HG02884 (cell line): ENCODE measurements around the gene SLC16A3.
"Not testable (repeated sequence)": the region's sequence is repeated elsewhere in the genome, so short reads cannot be mapped to it uniquely, and the experiment has no call there.

Experiments used
- ATAC-seq: cut with Tn5 transposase; IDR thresholded peaks from one replicate; pipeline ENCODE4 v1.9.1; 2021; ENCODE audit warnings: mild to moderate bottlenecking, moderate library complexity; ENCODE audit not compliant: unreplicated experiment

The SLC16A3 gene

GRCh38 chr17:82259972-82260961, 31.4 kb downstream of the SLC16A3 start:
- not testable (repeated sequence) for ATAC-seq

- no peak for ATAC-seq
Measured at GRCh38 chr17:82262344-82262743, 33.5 kb downstream of the SLC16A3 start.

- ATAC-seq, result no peak
Measured at GRCh38 chr17:82263641-82264040, 34.8 kb downstream of the SLC16A3 start.

- no peak for ATAC-seq
Measured at GRCh38 chr17:82266142-82266541, 37.3 kb downstream of the SLC16A3 start.

GRCh38 chr17:82267575-82268379, 38.9 kb downstream of the SLC16A3 start:
- ATAC-seq, result no peak

- no peak for ATAC-seq
Measured at GRCh38 chr17:82269138-82269881, 40.5 kb downstream of the SLC16A3 start.

- ATAC-seq, result no peak
Measured at GRCh38 chr17:82269882-82270500, 41.1 kb downstream of the SLC16A3 start.

- no peak for ATAC-seq
Measured at GRCh38 chr17:82270651-82271050, 41.8 kb downstream of the SLC16A3 start.

- no peak for ATAC-seq
Measured at GRCh38 chr17:82271401-82271800, 42.6 kb downstream of the SLC16A3 start.

- no peak for ATAC-seq
Measured at GRCh38 chr17:82272495-82273326, 43.9 kb downstream of the SLC16A3 start.

GRCh38 chr17:82273327-82274133, 44.7 kb downstream of the SLC16A3 start, which contains the start of gene CSNK1D:
Gene CSNK1D, minus strand, starts transcription at chr17:82273700. Its CDS starts 319 bp downstream, at chr17:82273381.
- ATAC-seq, result peak; percentile 59

- no peak for ATAC-seq
Measured at GRCh38 chr17:82274134-82275020, 45.5 kb downstream of the SLC16A3 start.

GRCh38 chr17:82275326-82275725, 46.5 kb downstream of the SLC16A3 start:
- no peak for ATAC-seq

GRCh38 chr17:82276938-82277337, 48.1 kb downstream of the SLC16A3 start:
- no peak for ATAC-seq

GRCh38 chr17:82277851-82278250, 49.0 kb downstream of the SLC16A3 start:
- no peak for ATAC-seq

- no peak for ATAC-seq
Measured at GRCh38 chr17:82278308-82278707, 49.5 kb downstream of the SLC16A3 start.

GRCh38 chr17:82278786-82279391, 50.0 kb downstream of the SLC16A3 start:
- ATAC-seq, result no peak
